GM18526 (cell line): Measurements from ENCODE around the gene ZP2.

Experiments used
- POLR2A ChIP-seq: IDR thresholded peaks from 3 replicates; pipeline ENCODE4 v1.6.1; 2011; ENCODE audit not compliant: insufficient read length; ENCODE audit errors: extremely low read depth

Gene ZP2

DNA sequence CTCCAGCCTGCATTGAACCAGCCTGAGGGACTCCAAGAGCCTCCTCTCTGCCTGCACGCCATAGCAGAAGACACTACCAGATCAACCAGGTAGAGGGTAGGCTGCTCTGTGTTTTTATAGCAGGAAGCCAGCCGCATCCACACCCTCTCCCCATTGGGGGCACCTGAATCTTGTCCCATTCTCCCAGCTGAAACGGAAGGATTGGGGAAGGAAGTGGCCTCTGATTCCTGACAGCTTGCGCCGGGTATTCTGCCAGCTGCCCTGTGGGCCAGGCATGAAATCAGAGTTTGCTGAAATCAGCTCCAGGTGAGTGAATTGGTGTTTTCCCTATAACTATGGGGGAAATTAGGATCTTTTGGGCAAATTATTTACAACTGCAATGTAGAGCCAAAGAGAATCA lies at the start of gene ZP2:
TSS of gene ZP2 (minus strand) at position 89 of the 400 bp plus-strand sequence. CDS start at position 62, 27 bp downstream.
- no peak for TF ChIP-seq POLR2A

DNA sequence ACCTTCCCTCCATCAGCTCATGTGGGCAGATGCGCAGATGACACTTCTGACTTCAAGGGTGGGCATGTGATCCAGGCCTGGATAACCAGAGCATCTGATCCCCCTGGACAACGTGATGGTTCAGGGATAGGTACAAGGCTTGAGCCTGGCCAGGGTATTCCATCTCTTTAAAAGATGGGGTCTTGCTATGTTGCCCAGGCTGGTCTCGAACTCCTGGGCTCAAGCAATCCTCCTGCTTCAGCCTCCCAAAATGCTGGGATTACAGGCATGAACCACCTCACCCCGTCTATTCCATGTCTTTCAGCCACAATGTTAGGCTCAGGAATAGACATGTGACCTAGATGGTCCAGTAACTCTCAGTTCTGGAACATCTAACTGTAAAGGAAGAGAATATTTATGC lies 45.9 kb upstream of the ZP2 start:
- no peak for TF ChIP-seq POLR2A

DNA sequence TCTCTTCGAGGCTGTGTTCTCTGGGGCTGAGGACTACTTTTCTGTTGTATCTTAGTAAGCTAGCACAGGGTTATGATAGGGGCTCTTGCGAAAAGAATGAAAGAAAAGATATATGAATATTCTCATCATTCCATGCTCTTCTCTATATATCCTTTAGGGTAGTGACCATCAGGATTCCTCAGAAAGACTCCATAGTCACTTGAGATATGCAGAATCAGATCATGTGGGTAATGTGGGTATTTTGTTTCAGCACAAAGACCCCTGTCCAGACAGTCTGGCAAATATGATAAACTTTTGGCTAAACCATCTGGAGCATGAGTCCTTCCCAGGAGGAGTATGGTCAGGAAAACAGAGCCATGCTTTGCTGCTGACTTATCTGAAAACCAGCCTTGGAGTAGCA lies 45.3 kb upstream of the ZP2 start:
- TF ChIP-seq POLR2A: no peak

DNA sequence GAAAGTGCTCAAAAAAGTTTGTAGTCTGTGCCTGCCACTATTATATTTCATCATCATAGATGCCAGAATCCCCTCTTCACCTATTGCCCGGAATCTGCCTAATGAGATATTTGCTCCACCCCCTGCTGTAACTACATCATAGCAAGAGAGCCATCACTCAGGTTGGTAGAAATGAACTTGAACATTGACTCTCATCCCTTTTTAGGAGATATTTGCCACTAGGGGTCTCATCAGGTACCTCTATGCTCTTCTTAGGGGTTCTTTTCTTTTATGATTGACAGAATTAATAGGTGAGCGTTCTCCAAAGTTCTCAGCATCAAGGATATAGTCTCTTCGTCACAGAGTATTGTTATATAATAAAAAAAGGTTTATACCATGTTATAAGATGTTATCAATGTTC lies 42.1 kb upstream of the ZP2 start:
- no peak for TF ChIP-seq POLR2A

DNA sequence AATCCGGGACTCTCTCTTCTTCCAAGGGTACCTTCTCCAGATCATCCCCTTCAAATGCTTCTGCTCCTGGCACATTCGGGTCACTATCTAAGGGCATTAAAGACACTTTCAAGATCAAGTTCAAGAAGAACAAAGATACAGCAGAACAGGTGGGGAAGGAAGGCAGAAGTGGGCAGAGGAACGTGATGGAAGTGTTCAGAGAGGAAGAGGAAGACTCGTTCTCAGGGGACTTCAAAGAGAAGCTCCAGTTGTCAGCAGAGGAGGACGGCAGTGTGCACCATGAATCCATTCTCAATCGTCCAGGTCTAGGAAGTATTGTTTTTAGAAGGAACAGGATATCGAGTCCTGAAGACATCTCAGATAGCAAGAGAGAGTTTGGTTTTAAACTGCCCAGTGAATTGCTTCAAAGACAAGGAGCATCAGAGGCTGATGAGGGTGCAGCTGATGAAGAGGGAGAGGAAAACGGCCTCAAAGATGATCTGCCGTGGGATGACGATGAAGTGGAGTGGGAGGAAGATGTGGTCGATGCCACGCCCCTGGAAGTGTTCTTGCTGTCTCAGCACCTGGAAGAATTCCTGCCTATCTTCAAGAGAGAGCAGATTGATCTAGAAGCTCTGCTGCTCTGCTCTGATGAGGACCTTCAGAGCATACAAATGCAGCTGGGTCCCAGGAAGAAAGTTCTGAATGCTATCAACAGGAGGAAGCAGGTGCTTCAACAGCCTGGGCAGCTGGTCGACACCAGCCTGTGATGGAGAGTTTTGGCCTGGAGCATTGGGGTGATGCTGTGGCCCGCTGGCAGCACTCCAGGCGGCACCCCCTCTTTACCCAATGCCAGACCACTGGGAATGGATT lies 38.9 kb upstream of the ZP2 start:
- no peak for TF ChIP-seq POLR2A

DNA sequence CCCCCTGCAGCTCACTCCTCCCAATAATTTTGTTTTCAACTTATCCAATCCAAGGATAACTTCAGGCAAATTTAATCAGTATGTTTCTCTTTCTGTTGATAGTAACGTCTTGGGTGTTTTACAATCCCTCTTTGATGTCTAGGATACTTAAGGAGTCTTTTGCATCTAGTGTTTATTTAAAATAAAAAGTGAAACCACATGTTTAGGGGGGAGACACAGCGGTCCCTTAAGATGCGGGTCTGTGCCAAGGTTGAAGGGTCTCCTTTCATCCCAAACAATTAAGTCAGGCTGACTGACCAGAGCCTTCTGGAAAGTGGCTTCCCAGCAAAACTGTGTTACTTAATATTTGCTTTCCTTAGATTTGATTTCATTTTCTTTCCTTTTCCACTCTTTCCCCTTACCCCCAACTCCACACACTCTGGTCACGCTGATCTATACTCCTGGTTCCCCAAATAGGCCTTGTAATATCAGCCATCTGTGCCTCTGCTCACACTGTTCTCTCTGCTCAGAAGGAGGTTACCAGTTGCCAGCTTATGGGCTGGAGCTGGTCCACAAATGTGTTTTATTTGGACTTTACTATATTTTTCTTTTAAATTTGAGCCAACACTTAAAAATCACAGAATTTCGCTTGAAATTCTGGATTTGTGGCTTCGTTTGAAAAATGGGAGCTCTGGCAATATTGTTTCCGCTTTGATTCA lies 33.3 kb upstream of the ZP2 start:
- no peak for TF ChIP-seq POLR2A

DNA sequence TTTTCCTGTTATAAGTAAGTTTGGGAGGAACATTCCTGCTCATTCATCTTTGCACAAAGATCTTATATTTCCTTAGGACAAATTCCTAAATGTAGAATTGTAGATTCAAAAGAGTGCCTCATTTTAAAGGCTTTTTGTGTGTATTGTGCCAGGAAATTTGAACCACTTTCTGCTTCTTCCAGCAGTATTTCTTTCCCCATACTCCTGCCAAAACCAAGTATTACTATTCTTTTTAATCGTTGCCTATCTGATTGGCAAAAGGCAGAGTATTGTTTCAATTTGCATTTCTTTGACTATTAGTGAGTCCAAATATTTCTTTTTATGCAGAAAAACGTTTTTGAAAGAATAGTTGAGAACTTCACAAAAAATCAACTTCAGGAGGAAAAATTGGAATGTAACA lies 31.4 kb upstream of the ZP2 start:
- no peak for TF ChIP-seq POLR2A

DNA sequence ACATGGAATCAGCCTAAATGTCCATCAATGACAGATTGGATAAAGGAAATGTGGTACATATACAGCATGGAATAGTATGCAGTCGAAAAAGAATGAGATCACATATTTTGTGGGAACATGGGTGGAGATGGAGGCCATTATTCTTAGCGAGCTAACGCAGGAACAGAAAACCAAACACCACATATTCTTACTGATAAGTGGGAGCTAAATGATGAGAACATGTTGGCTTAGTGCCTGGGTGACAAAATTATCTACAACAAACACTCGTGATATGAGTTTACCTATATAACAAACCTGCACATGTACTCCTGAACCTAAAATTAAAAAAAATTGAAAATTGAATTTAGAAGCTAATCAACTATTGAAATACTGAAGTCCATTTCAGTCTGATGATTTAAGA lies 28.3 kb upstream of the ZP2 start:
- no peak for TF ChIP-seq POLR2A

DNA sequence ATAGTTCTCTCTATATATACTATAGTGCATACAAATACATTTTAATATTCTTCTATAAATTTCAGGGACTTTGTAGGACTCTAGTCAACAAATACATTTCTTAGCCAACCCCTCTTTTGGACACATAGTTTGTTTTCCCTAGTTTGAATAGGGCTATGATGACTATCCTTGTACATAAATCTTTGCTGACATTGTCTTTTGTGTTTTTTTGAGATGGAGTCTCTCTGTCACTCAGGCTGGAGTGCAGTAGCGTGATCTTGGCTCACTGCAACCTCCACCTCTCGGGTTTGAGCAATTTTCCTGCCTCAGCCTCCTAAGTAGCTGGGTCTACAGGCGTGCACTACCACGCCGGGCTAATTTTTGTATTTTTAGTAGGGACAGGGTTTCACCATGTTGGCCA lies 25.5 kb upstream of the ZP2 start:
- TF ChIP-seq POLR2A: no peak

DNA sequence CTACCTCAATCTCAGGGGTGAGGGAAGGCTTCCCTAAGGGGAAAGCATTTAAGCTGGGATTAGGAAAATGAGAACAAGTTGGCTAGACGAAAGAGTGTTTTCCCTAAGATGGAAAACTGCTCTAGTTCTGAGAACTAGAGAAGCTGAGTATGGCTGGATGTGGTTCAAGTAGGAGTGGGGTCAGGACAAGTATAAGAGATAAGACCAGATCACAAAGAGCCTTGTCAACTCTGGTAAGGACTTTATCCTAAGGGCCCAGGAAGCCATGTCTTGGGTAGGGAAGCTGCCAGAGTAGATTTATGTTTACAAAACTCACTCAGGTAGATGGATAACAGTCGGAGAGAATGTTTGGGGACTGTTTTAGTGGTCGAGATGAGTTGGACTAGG lies 23.8 kb upstream of the ZP2 start:
- TF ChIP-seq POLR2A: no peak

DNA sequence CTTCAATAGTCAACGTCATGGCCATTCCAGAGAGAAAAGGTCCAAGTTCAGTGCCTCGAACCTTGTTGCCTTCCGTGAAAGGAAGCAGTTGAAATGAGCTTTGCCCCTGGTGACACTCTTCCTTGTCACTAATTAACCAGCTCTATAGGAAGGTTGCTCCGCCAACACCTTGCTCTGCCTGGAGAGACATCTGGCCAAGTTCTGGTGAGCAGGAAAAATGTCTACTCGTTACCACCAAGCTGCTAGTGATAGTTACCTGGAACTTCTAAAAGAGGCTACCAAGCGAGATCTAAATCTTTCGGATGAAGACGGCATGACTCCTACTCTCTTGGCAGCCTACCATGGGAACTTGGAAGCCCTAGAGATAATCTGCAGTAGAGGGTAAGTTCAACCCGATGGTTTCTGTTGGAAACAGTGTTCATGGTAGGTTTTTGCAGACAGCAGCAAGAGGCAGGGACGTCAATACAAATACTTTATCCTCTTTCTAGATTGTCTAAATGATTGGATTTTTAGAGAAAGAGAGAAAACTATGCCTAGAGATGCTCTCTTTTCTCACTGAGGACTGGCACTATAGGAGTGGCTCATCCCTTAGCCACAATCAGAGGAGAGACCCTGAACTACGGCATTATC lies 22.3 kb upstream of the ZP2 start, which contains the start of gene ANKS4B:
TSS of gene ANKS4B (plus strand) at position 179 of the 630 bp plus-strand sequence. CDS start at position 218, 39 bp downstream.
- no peak for TF ChIP-seq POLR2A

DNA sequence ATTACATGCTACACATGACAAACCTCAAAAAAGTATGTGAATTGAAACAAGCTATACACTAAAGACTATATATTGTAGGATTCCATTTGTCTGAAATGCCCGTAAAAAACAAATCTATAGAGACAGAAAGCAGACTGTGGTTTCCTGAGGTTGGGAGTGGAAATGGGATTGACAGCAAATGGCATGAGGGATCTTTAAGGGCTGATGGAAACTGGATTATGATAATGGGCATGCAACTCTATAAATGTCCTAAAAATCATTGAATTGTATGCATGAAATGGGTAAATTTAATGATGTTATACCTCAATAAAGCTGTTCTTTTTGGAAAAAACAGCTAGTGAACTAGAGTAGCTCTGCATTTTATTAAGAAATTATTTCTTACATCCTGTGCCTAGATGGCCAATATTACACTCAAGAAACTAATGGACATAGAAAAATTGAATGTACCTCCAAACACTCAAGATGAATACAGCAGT lies 21.7 kb upstream of the ZP2 start:
- TF ChIP-seq POLR2A: no peak

DNA sequence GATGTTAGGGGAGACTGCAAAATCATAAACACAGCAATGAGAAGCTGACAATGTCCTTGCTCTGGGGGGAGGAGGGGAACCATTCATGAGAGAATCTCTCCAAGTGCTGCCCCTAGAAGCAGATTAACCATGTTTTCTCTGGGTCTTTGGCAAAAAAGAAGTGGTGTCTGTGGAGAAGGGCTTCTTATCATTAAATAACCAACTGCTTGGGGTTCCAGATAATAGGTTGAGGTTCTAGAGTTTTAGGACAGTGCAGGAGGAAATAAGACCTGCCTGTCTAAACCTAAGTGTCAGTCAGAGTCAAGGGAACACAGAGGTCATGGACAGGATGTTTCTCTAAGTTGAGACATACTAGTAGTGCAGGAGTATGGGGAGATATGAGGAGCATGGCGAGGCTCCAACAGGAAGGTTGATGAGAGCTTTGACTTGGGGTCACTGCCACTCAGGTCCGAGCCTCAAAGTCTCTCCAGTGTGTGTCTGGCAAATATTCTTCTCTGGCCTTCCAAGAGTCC lies 17.0 kb upstream of the ZP2 start:
- no peak for TF ChIP-seq POLR2A

DNA sequence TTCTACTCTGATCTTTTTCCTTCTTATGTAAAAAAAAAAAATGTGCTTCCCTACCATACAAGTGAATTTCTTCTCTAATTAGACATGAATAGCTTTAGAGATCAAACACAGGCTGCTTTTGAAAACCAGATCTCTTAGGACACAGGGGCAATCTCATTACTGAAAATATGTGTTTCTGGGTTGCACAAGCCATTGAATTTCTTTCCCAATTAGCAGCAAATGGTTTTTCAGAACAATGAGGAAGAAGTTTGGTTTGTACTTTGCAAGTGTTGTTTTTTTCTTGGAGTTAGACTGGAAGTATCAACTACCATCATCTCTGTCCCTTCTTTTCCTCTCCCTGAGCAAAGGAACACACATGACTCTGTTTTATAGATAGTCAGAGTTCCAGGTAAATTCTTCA lies 16.5 kb upstream of the ZP2 start:
- TF ChIP-seq POLR2A: no peak

DNA sequence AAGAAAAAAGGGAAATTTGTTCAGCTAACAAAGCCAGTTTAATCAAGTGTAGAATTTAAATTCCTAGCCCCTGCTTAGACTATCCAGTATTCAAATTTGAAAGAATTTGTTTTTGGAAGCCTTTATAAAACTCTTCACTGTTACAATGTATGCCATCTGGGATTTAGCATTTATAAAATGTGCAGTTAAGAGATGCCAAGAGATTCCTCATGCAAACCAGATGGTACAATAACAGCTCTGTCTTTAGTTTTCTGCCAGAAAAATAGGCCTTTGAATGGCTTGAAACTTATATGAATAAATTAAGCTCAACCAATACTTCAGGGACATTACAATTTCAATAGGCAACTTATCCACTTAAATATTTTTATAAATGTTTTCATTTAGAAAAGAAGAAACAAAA lies 15.4 kb upstream of the ZP2 start:
- no peak for TF ChIP-seq POLR2A

DNA sequence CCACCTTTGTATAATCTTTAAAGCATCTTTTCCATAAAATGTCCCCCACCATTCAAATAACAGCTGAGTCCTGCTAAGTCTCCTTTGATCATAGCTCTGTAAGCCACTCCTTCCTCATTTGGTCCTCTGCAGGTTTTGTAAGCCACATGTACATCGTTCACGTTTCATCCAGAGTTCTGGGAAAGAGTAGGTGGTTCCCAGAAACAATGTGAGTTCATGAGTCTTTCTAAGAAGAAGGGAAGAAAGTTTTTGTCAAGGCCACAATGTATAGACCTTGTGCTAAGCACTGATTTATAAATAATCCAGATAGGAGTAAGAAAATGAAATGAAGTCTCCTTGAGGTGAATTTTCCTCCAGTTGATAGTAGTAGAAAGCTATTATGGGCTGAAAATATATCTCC lies 13.4 kb upstream of the ZP2 start:
- TF ChIP-seq POLR2A: no peak
